EL (cell line): ENCODE measurements around the gene PRKG1.
A peak's percentile ranks its signal among the peaks of the same experiment; 100 is the strongest.
"Not testable (repeated sequence)": the region's sequence is repeated elsewhere in the genome, so short reads cannot be mapped to it uniquely, and the experiment has no call there.

ENCODE experiments used
- DNase-seq: peaks from one replicate; pipeline ENCODE4 v3.0.0-alpha.2; 2016

PRKG1 gene

GRCh38 chr10:51389415-51390321 lies 315.4 kb downstream of the PRKG1 start:
- DNase-seq, result peak; percentile 97

DNA sequence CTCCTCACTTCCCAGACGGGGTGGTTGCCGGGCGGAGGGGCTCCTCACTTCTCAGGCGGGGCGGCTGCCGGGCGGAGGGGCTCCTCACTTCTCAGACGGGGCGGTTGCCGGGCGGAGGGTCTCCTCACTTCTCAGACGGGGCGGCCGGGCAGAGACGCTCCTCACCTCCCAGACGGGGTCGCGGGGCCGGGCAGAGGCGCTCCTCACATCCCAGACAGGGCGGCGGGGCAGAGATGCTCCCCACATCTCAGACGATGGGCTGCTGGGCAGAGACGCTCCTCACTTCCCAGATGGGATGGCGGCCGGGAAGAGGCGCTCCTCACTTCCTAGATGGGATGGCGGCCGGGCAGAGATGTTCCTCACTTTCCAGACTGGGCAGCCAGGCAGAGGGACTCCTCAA lies 318.7 kb downstream of the PRKG1 start:
- not testable (repeated sequence) for DNase-seq

DNA sequence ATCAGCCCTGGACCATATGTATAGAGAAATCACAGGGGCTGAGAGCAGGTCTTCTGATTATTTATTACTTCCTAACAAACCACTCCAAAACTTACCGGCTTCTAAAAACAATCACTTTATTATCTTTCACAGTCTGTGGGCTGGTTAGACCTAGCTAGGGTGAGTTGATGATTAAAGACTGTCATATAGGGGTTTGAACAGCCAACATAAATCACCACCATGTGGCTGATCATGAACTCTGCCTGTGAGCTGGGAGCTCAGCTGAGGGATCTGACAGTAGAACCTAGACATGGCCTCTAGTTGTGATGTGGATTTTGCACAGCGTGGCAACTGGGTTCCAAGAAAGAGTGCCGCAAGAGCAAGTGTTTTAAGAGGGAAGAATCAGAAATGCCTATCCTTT lies 319.8 kb downstream of the PRKG1 start:
- DNase-seq, result no peak

DNA sequence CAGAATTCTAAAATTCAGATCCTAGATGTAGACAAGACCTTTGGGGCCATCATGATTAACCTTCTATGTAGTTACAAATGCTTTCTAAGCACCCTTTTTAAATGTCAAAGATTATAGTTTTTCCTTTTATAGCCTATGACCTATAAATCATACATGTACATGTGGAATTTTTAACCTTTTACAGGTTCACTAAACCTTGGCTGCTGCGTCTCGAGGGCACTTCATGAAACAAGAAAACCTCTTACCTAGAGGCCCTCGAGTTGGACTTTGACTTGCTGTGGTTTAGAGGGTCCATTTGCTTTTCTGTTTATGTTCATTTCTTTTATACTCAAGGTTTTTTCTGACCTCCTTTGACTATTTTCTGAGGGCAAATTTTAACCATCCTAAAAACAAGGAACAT lies 323.0 kb downstream of the PRKG1 start:
- DNase-seq, result no peak

DNA sequence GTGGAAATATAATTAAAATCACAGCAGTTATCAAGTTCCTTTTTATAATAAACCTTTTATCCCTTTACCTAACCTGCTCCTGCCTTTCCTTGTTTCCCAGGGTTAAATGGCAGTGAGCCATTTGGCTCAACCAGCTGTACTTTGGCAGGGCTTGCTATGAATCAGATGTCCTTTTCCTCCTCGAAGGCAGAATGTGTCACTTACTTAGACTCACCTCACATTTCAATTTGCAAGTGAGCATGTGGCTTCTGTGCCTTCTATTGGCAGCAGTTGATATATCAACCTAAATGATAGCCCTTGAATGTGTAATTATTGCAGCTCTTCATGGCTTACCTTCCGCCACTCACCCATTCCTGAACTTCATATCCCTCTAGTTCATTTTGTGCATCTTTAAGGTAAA lies 323.4 kb downstream of the PRKG1 start:
- DNase-seq, result peak; percentile 67

- no peak for DNase-seq
Measured at GRCh38 chr10:51399840-51400239, 325.6 kb downstream of the PRKG1 start.

DNA sequence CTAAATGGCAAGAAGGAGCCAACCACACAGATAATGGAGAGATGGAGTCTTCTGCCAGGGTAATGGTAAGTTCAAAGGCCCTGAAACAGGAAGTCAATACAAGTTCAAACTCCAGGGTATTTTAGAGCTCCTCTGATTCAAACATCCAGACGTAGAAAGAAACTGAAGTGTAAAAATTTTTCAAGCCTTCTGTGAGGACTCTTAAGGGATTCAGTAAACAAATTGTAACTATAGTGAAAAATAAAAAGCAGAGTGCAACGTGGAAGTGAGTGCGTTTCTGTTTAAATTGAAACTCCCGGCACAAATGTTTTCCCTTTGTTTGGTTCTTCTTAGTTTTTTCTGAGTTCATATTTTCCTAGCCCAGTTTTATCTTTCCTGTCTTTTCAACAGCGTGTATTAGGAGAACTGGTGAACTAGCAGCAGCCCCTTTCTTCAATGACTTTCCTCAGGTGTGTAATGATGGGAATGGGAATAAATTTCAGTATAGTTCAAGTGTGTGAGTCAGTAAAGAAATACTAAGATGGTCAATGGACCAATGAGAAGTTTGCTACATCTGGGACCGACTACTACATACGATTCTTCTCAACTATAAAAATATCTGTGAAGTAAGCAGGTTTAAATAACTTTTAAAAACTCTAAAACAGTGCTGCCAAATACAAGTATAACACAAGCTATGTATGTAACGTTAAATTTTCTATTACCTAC lies 326.3 kb downstream of the PRKG1 start:
- no peak for DNase-seq

DNA sequence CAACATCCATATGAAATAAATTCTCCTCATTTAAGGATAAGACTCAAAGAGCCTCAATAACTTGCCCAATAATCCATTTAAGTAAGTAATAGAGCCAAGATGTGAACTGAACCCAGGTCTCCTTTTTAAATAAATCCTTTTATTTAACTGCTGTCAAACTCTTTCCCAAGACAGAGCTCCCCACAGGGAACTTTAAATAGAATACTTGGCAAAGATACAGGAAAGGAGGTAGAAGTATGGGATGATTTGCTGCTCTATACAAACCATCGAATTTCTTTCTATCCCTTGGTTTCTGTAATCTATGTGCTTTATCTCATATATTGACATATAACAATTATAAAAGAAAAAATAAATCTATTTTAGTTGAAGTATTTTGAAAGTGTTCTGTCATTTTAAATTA lies 329.2 kb downstream of the PRKG1 start:
- DNase-seq, result no peak

DNA sequence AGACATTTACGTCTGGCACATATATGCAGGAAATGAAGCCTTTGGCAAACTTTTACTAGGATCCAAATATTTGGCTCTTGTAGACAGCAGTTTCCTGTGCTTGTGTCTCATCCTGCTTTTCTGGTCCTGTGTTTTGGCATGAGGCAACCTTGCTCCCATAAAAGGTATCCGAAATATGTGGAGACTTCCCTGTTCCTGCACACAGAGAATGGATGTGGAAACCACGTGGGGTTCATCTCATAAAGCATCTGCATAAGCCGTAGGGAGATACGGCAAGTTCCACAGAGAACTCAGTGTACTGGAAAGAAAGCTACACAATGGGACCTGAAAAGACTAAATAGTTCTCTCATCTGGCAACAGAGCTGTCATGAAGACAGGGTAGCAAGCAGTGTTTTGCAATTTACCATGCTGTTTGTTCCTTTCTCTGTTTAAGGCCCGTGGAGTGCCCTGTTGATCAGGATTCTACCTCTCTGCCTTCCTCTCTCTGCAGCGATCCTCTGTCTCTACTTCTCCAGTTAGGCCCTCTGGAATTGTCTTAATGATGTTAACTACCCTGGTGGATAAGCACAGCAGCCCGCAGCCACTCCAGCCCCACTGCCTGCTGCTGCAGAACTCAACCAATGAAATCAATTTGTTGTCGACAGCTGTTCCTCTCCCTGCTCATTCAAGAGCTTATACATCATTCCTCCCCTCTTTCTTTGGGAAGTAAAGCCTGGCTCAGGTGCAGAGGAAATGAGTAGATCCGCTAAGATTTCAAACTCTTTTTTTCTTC lies 331.5 kb downstream of the PRKG1 start:
- DNase-seq, result peak; percentile 17

DNA sequence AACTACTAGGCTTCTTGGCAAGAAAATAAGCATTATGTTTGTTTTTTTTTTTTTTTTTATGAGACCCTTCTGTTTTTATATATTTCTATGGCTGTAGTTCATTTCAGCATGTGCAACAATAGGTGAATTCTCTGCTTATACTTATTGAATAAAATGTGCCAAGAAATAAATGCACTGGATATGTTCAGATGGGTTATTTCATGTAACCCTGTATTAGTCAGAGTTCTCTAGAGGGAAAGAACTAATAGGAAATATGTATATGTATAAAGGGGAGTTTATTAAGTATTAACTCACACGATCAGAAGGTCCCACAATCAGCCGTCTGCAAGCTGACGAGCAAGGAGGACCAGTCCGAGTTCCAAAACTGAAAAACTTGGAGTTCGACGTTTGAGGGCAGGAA lies 332.3 kb downstream of the PRKG1 start:
- DNase-seq, result no peak

DNA sequence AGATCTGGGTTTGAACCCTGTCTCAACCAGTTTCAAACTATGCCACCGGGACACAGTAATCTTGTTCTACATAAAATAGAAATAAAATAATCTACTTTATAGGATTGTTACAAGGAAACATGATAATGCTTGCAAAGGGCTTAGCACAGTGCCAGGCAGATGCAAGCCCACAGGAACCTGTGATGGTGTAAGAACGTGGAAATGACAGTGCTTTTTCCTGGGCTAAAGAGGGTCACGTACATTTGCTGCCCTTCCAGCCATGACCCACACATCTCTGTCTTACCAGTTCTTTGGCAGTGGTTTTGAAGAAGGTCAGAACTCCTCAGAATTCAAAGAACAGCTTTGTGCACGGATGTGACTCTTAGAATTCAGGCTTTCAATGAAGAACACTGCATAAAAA lies 342.2 kb downstream of the PRKG1 start:
- no peak for DNase-seq

- no peak for DNase-seq
Measured at GRCh38 chr10:51419196-51420093, 345.2 kb downstream of the PRKG1 start.

- no peak for DNase-seq
Measured at GRCh38 chr10:51421853-51422252, 347.6 kb downstream of the PRKG1 start.

- peak; percentile 64 for DNase-seq
Measured at GRCh38 chr10:51422311-51423120, 348.2 kb downstream of the PRKG1 start.

DNA sequence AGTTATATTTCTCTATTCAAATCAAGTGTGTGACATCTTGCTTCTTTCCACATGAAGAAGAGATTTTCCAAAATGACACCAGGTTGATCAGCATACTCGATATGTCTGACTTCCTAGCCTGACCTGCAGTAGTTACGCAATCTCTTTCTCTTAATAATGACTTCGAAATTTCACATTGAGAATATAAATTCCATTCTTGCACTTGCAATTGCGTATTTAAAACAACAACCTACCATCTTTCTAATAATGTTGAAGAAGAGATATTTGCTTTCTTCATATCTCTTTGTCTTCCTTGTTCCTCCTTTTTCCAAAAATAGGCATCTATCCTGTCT lies 348.8 kb downstream of the PRKG1 start:
- DNase-seq, result no peak

DNA sequence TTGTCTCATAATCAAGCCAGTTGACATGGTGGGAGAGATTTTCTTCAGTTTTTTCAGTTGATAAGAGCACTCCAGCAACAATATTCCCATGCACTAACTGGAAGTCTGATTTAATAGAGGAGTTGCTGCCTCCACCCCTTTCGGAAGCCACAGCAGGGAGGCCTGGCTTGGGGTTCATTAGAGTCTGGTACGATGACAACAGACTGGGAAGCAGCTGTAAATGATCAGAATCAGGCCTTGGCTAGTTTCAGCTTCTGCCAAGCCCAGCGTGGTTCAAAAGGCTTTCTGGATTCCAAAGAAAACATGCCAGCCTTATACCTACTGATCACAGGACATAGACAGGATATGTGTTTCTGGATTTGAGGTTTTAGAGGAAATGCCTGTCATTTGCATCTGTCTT lies 351.1 kb downstream of the PRKG1 start:
- no peak for DNase-seq

DNA sequence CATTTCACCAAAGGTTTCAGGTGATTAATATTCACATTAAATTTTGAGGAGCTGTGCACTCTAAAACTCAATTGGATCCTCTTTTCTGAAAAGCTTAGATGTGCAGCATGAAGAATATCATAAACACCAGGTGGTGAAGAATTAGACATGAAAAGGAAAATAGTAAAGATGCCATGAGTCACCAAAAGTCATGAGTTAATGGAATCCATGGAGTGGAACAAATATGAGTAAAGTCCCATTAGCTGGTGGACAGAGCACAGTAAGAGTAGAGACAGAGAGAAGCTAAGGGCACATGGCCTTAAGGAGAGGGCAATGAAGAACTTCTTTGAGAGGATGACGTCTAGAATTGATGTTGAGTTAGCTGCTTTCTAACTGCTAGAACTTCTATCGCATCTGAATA lies 353.5 kb downstream of the PRKG1 start:
- no peak for DNase-seq

- no peak for DNase-seq
Measured at GRCh38 chr10:51430506-51430905, 356.2 kb downstream of the PRKG1 start.

- DNase-seq, result no peak
Measured at GRCh38 chr10:51433949-51434475, 359.7 kb downstream of the PRKG1 start.

DNA sequence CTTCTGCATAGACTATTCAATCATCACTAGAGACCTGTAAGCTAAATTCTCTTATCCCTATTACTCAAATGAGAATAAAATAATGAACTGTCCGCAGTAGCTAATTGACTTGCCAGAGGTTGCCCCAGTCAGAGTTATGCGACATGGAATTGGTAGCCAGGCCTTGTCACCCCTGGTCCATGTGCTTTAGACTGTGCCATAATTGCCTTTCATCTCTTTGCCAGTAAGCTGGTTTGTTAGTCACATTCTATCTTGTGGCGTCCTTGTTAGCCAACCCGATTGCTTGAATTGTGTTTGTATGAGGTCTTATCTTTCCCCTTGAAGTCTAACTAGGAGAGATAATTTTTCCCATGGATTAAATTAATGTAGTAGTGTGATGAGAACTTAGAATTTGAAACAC lies 362.5 kb downstream of the PRKG1 start:
- DNase-seq, result no peak

- DNase-seq, result no peak
Measured at GRCh38 chr10:51439645-51440044, 365.4 kb downstream of the PRKG1 start.
